Measurements from ENCODE around the gene NELFA.

NELFA gene

DNA sequence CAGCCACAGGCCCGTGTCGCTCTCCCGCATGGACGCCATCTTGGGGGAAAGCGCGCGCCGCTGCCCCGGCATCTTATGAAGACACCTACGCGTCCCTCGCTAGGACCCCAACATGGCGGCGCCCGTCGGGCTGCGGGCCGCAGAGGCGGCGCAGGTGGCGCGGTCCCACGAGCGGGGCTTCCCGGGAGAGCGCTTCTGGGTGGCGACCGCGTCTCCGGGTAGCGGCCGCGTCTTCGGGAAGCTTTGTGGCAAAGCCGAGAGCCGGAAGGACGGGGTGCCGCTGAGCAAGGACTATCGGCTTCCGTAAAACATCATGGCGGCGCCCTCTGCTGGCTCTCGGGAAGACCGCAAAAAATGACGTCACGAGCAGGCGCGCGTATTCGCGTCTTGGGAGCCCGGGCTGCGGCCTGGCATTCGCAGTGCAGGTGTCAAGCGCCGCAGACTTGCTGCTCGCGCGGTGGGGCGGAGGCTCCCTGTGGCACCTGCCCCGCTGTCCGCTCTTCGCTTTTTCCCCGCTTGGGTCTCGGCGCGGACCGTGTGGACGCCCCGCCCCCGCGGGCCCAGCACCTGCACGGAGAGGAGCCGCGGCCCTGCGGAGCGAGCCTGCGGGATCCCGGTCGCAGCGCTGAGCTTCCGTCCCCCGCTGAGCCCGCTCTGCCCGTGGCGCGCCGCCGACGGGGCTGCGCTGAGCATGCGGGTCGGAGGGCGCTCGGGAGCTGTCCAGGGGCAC lies at the start of gene NELFA:
Gene NELFA (minus strand): TSS at position 54 of the 730 bp plus-strand sequence. CDS start 15 bp downstream, at position 39.
- peak; percentile 97 for DNase-seq

DNA sequence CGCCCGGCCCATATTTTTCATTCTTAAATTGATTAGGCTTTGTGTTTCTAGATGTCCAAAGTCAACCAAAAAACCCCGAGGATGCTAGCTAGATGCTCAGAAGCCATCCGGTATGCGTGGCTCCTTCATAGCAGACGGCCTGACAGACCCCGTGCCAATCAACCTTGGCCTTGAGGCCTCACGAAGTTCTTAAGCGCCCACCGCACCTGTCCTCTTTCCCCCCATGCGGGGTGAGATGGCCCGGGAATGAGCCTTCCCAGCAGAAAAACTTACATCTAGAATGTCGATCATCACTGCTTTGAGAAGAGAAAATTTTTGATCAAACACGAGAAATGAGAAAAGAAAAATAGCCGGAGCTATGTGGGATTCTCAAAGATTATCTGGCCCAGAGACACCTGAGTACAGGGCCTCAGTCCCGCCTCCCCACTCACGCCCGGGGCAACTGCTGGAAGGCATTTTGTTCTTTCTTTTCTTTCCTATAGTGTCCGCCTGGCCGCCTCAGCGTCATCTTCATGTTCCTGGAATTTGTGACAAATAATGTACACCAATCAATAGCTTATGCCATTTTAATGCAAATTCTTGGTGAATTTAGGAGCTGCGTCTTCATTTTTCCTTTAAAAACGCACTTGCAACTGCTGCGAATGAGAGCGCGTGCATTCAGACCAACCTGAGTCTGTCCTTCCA lies 48.8 kb upstream of the NELFA start:
- DNase-seq = no peak

DNA sequence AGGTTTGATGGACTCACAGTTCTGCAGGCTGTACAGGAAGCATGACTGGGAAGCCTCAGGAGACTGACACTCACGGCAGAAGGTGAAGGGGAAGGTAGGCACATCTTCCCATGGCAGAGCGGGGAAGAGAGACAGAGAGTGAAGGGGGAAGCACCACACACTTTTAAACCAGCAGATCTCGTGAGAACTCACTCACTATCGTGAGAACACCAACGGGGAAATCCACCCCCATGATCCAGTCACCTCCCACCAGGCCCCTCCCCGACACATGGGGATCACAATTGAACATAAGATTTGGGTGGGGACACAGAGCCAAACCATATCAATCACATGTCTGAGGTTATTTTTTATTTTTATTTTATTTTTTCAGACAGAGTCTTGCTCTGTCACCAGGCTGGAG lies 45.4 kb upstream of the NELFA start:
- DNase-seq = no peak

DNA sequence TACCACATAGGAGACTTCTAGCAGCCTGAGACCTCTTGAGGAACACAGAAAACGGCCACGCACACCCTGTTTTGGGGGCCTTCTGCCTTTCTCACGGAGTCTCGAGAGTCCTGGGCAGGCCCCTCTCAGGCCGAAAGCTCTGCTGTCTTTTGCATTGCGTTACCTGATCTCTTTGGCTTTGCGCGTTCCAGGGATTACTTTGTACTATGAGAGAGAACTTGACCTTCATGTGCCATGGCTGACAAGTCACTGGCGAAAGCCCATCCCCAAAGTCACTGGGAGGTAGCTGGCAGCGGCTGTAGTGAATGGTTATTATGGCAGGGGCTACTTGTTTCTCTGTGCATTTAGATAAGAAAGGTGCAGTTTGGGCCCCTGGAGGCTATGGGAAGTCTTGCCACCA lies 42.3 kb upstream of the NELFA start:
- no peak for DNase-seq

DNA sequence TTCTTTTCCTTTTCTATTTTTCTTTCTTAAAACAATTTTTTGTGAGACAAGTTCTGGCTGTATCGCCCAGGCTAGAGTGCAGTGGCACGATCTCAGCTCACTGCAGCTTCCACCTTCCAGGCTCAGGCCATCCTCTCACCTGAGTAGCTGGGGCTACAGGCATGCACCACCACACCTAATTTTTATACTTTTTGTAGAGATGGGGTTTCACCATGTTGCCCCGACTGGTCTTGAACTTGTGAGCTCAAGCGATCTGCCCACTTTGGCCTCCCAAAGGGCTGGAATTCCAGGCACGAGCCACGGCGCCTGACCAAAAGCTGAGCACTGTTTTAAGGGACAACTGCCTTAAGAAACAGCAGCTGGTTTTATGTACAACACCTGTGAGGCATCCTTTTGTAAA lies 41.0 kb upstream of the NELFA start:
- no peak for DNase-seq

DNA sequence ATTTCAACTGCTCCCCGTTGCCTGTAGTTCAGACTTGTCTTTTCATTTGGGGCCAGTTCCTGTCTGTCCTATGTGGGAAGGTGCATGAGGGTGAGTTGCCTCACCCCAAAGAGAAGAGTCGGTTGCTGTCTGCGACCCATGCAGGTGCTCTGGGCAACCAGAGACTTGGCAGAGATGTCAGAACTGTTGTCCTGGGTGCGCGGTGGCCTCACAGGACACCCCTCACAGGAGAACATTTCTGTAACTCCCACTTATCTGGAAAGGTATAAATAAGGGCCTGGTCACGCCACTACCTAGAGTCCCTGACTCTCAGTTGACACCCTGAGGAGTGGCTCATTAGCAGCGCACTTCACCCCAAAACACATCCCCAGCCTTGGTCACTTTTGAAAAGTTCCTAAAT lies 40.6 kb upstream of the NELFA start:
- DNase-seq = no peak

DNA sequence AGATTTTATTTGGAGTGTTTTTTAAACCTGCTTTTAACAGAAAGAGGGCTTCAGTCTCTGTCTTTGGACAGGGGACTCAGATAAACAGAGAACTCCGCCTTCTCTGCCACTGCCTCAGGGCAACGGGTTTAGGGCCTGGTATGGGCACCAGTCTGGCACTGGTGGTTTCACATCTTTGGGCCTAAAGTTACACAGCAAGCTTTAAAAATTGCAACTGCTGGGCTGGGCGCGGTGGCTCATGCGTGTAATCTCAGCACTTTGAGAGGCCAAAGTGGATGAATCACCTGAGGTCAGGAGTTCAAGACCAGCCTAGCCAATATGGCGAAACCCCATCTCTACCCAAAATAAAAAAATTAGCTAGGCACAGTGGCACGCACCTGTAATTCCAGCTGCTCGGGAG lies 40.1 kb upstream of the NELFA start:
- no peak for DNase-seq

DNA sequence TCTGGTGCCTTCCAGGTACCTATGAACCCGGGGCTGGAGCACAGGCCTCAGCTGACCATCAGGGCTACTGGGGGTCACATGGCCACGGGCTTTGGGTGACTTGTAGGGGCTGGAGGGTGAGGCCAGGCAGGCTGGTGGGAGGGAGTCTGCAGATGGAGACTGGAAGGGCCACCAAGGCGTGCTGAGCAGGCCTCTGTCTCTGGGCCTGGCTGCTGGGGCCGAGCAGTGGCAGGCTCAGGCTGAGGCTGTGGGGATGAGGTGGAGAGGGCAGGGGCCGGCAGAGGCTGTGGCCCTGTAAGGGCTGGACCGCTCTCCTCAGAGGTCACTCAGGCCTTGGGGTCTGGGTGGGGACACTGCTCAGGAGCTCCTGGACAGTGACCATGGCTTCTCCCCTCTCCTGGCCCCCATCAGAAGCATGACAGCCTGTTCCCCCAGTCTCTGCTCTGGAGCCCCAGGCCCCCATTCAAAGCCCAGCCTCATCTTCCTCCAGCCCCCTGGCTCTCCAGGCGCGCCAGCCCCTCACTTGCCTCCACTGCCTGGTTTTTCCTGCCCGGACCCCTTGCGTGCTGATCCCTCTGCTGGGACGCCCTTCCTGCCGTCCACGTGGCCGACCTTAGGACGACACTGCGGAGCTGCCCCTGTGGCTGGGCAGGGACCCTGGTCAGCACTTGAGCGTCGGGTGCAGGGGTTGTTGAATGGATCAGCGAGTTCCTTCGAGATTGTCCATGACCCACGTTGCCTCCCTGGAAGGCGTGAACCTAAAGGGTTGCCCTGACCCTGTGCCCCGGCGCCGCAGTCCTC lies 39.2 kb upstream of the NELFA start:
- DNase-seq = no peak

DNA sequence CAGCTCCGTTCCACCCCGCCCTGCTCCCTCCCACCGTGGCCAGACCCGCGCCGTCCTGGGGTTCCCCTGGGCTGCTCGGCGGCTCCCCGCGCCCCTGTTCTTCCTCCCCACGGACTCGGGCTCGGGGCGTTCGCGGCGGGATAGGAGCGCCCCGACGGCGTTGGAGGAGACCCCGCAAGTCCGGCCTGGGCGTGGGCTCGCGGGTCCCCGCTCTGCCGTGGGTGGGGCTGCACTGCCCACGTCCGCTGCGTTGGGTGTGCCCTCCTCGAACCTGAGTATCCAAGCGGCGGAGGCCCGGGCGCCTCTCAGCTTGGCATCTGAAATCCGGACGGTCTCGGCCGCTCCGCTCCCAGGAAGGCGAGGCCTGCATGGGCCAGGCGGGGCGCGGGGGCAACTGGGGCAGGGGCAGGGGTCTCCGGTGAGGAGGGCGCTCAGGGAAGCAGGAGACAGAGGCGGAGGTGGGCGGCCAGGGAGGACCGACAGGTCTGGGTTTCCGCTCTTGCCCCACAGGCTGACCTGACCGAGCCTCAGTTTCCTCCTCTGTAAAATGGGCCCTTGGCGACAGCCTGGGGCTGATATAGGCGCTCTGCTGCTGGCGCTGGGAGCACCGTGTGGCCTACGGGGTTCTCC lies 38.4 kb upstream of the NELFA start:
- DNase-seq = no peak

DNA sequence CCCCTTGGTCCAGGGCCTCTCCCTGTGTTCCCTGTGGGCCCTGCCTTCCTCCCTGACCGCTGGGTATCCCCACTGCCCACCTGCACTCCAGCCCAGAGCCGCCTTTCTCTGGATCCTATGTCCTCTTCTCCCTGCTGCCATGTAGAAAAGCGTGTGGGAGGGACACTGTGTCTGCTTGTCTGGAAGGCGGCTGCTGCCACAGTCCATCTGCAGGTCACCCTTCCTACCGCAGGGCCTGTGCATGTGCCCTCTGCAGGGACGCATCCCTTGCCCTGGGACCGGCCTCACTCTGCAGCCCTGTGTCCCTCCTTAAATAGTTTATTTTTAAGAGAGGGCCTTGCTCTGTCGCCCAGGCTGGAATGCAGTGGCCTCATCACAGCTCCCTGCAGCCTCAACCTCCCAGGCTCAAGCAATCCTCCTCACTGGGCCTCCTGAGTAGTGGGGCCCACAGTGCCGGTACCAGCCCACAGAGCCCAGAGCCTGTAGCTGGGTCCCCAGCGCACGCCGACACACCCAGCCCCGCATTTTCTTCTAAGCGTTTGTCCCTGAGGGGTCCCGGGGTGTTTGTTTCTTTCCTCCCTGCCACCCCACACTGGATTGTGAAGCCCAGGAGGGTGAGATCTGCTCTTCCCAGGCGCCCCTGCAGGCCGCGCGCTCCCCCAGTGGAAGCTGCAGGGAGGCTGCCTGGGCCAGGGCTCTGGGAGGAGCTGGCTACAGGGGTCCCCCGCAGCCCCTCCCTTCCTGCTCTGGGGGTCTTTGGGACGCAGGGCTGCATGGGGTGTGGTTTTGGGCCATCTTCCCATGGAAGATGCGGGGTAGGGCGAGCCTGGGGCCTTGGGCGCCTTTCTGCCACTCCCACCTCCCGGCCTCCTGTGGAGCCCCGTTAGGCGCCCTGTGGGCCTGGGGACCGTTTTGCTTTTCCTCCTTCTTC lies 37.5 kb upstream of the NELFA start:
- DNase-seq = no peak

DNA sequence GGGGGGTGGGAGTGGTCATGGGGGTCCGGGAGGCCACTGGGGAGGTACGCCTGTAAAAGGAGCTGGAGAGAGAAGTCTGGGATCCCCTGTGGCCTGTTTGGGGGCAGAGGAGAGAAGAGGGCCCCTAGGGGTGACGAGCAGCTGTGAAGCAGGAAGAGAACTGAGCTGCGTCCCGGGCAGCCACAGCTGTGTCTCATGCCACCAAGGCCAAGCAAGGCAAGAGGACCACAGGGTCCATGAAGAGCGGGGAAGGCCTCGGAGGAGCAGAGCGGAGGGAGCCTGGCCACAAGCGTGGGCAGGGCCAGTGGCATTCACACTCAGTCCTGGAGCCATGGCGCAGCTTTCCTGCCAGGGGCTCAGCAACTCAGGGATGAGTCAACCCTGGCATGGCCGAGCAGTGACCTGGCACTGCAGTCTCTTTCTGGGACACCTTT lies 36.8 kb upstream of the NELFA start:
- no peak for DNase-seq

DNA sequence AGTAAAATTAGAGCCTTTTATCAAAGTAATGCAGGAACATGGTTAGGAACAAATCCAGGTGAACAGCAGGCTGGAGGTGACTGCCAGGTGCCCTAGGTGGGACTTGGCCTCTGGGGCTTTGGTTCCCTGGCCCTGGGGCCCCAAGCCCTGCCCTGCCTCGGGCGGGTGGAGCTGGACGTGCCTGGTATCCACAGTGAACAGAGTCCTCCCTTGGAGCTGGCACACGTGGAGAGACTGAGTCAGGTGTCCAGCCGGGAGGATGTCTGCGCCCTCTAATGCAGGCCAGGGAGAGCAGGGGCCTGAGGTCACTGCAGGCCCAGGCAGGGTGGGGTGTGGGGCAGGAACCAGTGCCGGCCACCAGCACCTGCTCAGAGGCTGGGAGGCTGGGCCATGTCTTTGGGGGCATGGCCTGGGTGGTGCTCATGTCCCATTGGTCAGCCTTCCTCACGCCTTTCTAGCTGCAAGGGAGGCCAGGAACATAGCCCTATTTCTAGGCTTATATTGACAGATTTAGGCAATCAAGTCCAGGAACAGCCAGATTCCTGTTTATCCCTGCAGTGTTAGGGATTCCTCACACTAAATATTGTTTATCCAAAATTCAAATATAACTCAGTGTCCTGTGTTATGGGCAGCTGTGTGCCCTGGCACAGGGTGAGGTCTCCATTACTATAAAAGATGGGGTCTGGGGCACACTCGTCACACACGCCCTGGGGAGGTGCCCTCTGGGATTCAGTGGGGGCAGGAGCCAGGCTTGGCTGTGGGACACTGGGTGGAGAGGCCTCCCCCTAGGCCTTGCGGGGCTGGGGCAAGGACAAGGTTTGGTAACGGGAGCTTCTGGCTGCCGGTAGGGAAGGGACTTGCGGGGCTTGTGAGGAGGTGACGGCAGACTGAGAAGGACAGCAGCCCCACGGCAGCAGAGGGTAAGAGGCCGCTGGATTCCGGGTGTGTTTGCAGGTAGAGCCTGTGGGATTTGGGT lies 36.1 kb upstream of the NELFA start:
- no peak for DNase-seq

DNA sequence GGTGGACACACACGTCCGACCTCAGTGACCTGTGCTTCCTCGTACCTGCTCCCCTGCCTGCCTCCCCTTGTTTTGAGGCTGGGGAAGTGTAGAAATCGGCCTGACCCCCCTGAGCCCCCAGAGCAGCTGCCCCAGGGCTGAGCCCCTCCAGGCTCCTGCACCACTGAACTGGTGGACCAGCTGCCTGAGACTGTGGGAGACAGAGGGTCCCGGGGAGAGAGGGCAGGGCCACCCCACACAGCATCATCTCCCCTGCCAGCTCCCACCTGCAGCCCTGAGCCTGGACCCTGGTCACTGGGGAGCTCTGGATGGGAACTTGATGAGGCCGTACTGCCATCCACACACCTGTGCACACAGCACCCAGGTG lies 35.3 kb upstream of the NELFA start:
- DNase-seq = no peak

DNA sequence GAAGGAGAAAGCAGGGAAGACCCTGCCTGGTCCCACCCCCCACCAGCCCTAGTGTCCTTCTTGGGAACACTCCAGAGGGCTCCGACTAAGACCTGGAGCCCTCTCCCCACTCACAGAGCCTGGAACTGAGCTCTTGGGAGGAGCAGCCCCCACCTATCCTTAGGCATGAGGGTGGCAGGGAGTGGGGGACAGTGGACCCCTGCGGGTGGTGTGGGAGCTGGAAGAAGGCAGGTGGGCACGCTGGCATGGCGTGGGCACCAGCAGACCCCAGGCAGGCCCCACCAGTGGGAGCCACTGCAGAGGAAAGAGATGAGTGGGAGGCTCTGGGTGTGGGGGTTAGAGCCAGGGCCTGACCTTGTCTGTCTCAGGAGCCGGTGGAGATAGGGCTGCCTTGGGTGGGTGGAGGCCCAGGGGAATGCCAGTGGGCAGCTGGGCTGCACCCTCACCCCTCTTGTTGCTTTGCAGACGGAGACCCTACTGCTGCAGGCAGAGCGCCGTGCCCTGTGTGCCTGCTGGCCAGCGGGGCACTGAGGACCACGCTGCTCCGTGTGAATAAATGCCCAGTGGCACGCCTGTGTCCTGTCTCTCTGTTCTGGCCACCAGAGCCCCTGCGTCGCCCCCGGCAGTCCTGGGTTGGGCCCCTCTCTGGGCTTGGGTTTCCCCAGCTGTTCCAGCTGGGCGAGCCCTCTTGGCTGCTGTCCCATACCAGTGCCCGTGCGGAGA lies 34.8 kb upstream of the NELFA start:
- DNase-seq = no peak

DNA sequence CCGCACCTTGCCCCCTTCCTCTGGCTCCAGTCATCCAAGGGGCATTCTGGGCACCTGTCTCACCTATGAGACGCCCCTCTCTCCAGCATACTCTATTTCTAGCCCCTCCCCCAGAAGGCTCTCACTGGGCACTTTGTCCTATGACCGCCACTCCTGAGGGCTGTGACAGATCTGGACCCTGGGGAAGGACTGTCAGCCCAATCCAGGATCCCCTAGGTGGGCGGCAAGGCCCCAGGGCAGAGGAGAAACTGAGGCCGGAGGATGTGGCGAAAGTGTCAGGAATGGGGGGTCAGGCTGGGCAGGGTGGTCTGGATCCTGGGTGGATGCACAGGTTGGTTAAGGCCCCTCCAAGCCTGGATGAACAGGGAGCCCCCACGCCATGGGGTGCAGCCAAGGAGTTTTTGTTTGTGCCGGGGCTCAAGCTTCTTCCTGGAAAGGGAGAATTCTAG lies 34.2 kb upstream of the NELFA start:
- no peak for DNase-seq

DNA sequence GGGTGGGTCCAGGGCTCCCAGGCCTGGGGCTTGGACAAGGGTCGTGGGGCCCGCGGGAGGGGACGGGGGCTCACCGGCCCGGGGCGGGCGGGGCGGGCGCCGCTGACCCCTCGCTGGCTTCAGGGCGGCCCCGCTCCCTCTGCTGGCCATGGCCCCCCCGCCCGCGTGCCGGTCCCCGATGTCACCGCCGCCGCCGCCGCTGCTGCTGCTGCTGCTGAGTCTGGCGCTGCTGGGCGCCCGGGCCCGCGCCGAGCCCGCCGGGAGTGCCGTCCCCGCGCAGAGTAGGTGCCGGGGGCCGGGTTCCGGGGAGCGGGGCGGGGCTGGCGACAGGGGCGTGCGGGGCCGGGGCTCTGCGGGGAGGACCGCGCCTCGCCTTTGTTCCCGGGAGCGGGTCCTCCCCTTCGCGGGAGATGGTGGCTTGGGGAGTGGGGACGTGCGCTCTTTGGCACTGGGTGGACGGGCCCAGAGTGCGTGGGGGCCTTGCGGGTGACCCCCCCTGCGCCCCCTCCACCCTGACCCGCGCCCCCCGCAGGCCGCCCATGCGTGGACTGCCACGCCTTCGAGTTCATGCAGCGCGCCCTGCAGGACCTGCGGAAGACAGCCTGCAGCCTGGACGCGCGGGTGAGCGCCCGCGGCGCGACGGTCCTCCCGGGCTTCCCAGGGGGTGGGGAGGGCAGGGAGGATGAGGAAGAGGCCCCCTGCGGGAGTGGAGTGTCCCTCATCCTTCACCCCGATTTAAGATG lies 33.6 kb upstream of the NELFA start:
- peak; percentile 40 for DNase-seq

DNA sequence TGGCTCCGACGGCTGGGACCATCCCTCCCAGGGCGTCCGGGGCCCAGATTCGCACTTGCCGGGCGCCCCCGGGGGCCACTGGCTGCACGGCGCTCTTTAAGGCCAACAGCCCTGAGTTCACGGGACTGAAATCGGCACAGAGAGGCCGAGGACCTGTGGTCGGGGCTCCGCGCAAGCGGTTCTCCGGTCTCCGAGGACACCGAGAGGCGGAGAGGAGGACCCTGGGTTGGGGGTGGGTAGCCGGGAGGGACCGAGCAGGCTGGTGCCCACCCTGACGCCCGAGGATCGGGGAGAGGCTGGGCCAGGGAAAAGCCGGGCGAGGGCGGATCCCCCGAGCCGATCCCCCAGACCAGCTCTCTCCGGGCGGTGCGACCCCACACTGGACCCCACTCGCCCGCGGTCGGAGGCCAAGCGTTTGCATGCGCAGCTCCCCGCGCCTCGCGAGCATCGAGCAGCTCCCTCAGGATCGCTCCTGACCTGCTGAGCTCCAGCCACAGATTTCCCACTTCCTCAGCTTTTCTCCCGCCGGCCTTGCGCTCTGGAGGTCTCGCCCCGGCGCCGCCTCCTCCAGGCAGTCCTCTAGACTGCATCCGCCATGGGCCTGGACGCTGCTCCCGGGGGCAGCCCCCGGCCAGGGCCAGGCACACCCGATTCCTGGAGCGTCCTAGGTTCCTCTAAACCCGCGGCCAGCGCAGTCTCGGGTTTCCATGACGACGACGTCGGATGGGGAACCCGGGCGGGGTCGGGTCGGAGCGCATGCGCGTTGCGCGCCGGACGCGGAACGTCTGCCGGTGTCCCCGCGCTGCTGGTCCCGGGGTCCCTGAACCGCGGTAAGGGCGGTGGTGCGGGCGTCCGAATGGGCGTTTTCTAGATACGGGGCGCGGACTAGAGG lies 32.7 kb upstream of the NELFA start:
- peak; percentile 93 for DNase-seq
